Cardiac fibroblast (primary cell): ENCODE data around the gene SMIM30.

Experiments
- DNase-seq, 2 donors: peaks; one replicate each; pipeline versions ENCODE4 v3.0.0 to v3.0.0-alpha.2; 2010; ENCODE audit warnings: low read depth in 2 of 2
- H3K4me3 ChIP-seq, 2 donors: replicated peaks in 1 of 2; 1 replicate in 1 of 2; 2 replicates in 1 of 2; pipeline ENCODE4 v1.5.1; 2011; ENCODE audit warnings: low read depth in 2 of 2, low read length in 2 of 2, mild to moderate bottlenecking in 2 of 2, moderate library complexity in 1 of 2
- CTCF ChIP-seq: IDR thresholded peaks from one replicate; pipeline ENCODE4 v1.5.1; 2011; ENCODE audit warnings: low read depth, mild to moderate bottlenecking, low read length, inconsistent platforms

Gene SMIM30

DNA sequence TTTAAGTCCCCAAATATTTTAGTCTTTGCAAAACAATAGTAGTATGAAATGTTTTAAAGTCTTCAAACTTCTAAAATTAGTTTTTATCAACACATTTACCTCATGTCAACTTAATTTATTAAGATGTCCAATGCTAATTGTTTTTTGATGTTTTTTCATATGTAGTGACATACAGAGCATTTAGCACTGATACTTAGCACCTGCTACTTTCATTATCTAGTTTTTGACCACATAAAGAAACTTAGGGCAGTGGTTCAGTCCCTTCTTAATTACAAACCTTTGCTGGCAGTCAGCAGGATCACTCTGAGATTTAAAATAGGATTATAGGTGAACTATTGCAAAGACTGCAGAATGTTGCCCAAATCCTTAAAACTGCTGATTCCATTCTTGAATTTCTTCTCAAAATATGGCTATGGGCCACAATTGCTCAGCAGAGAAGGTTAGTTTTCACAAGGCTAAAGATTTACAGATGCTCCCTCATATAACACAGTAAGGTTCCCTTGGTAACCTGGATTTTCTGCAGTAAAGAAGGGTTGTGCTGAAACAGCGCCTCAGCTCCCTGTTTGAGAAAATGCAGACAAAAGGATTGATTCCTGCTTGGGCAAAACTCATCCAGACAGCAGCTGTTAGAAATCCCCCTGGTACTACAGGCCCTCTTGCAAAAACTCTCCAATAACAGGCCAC, 35.1 kb downstream of the SMIM30 start:
- no peak for TF ChIP-seq CTCF
- H3K4me3 ChIP-seq: no peak overlapping the region
- DNase-seq: no peak

DNA sequence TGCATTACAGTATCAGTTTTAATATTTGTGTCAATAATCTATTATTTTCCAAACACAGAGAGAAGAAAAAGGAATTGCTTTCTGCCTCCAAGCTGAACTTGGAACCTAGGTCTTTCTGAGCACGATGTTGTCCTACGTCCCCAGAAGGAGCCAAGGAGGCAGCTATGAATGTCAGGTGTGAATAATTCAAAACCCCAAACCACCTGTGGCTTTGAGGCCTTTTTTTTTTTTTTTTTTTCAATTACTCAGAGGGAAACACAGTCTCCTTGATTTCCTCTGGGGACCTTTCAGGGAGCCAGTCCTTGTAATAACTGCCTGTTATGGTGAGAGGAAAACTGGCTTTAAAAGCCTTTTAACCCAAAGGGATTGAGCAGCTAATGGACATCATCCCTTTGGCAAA, 40.0 kb downstream of the SMIM30 start:
- no peak for TF ChIP-seq CTCF
- no peak overlapping the region for H3K4me3 ChIP-seq
- DNase-seq: no peak

GRCh38 chr7:113076703-113077102, 41.7 kb downstream of the SMIM30 start:
- H3K4me3 ChIP-seq: no peak overlapping the region
- no peak for TF ChIP-seq CTCF
- DNase-seq: peak in 1 of 2 donors; percentile 22

- TF ChIP-seq CTCF: no peak
- no peak overlapping the region for H3K4me3 ChIP-seq
- peak; percentile 7 to 33 for DNase-seq
Observed at GRCh38 chr7:113071465-113071864, 46.9 kb downstream of the SMIM30 start.
